ENCODE measurements around the gene FBXL19. TPM values are rescaled to one million over a fixed set of nuclear protein-coding genes. Genes with fewer than 3 reads are reported as not detected.

FBXL19 gene
- total RNA-seq, 1 donor from 2014 or later, result 24.8 TPM

- intact Hi-C loops (cut with micrococcal nuclease), result loop anchor here (10.0 kb wide), 1 partner anchor 881 kb away; no protein-coding TSS in a partner anchor
Observed at GRCh38 chr16:30983289-30983889, 60.0 kb downstream of the FBXL19 start.

GRCh38 chr16:30983898-30984610, 60.7 kb downstream of the FBXL19 start:
- intact Hi-C loops (cut with micrococcal nuclease), result loop anchor here (10.0 kb wide), 1 partner anchor 881 kb away; no protein-coding TSS in a partner anchor

DNA sequence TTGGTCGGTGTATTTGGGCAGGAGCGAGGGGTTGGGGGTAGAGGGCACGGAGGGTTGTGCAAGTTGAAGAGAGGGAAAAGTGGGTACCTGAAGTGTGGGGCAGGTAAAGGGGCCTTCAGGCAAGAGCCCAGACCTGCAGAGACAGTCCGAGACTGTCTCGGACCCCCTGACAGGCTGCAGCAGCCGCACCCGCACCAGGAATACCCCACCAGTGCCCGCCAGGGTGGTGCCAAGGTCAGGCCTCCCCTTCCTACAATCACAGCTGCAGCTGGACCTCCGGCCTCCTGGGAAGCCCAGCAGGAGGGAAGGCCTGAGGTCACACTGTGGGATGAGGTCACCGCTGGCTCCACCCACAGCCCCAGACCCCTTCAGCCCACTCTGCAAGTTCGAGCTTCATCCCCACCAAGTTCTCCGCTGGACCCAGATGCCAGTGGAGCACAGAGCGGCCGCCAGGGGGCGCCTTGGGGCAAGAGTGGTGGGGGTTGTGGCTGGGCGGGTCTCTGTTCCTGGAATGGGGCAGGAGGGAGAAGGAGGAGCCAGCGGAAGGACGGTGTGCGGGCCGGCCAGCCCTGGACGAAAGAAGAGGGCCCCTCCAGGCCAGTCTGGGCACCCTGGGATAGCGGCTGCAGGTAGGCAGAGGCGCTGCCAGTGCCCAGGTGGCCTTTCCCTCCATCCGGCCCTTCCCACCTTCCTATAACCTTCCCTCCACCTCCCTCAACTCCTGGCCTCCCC, 61.5 kb downstream of the FBXL19 start, which contains the start of gene HSD3B7:
TSS of gene HSD3B7 (plus strand) at position 539 of the 732 bp plus-strand sequence. CDS start 452 bp downstream, outside the sequence.
- intact Hi-C loops (cut with micrococcal nuclease), result loop anchor here (1.0 to 10.0 kb wide), 8 partner anchors 12 to 880 kb away; partner anchors contain the start of genes STX4, VKORC1, ZNF646 and ZNF668

- intact Hi-C loops (cut with micrococcal nuclease), result loop anchor here (1.0 to 10.0 kb wide), 8 partner anchors 12 to 879 kb away; partner anchors contain the start of genes STX4, VKORC1, ZNF646 and ZNF668
Observed at GRCh38 chr16:30985401-30986128, 62.2 kb downstream of the FBXL19 start.

DNA sequence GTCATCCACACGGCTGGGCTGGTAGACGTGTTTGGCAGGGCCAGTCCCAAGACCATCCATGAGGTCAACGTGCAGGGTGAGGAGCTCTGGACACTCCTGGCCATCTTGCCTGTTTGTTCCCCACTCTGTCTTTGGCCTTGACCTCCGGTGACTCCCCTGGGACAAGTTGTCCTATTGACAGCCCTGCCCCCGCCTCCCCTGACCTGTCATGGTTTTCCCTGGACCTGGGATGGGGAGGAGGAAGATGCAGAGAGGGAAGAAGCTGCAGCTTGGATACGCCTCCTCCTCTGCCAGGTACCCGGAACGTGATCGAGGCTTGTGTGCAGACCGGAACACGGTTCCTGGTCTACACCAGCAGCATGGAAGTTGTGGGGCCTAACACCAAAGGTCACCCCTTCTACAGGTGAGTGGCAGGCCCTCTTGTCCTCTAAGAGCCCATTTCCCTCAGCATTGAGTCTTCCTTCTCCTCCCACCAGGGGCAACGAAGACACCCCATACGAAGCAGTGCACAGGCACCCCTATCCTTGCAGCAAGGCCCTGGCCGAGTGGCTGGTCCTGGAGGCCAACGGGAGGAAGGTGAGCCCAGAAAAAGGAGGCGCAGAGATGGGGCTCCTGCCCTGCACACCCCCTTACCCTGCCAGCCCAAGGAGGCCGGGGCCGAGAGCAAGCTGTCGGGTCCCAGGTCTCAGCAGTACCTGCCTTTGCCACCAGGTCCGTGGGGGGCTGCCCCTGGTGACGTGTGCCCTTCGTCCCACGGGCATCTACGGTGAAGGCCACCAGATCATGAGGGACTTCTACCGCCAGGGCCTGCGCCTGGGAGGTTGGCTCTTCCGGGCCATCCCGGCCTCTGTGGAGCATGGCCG, 63.0 kb downstream of the FBXL19 start:
- intact Hi-C loops (cut with micrococcal nuclease), result loop anchor here (10.0 kb wide), 1 partner anchor 878 kb away; no protein-coding TSS in a partner anchor

GRCh38 chr16:30987581-30988190, 64.3 kb downstream of the FBXL19 start:
- intact Hi-C loops (cut with micrococcal nuclease), result loop anchor here (10.0 kb wide), 1 partner anchor 877 kb away; no protein-coding TSS in a partner anchor

- intact Hi-C loops (cut with micrococcal nuclease), result loop anchor here (10.0 kb wide), 3 partner anchors 365 to 875 kb away; partner anchors contain the start of genes COX6A2 and ITGAX
Observed at GRCh38 chr16:30989469-30990047, 66.2 kb downstream of the FBXL19 start.

GRCh38 chr16:30990105-30990504, 66.7 kb downstream of the FBXL19 start:
- intact Hi-C loops (cut with micrococcal nuclease), result loop anchor here (10.0 kb wide), 2 partner anchors 365 to 435 kb away; partner anchors contain the start of genes COX6A2 and ITGAX

- intact Hi-C loops (cut with micrococcal nuclease), result loop anchor here (10.0 kb wide), 2 partner anchors 364 to 434 kb away; partner anchors contain the start of genes COX6A2 and ITGAX
Observed at GRCh38 chr16:30991052-30991451, 67.7 kb downstream of the FBXL19 start.

DNA sequence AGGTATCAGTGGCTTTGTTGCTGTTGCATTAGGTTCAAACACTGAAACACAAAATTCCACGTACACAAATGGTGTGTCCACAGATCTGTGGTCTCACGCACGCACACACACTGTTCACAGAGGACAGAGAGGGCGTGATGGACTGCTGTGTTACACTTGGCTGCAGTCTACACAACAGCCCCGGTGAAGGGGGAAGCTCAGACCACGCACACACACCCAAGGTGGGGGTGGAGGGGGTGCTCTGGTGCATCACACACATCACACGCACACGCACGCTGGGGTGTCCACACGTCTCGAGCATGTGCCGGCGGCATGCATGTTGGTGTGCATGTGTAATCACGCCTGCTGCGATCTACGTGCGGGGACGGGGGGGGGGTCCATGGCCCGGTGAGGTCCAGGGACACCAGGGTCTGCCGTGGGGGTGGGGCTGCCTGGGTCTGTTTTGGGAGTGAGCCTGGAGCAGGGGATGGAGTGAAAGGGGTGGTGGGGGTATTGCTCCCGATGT, 69.0 kb downstream of the FBXL19 start:
- intact Hi-C loops (cut with micrococcal nuclease), result loop anchor here (10.0 kb wide), 2 partner anchors 362 to 432 kb away; partner anchors contain the start of genes COX6A2 and ITGAX

DNA sequence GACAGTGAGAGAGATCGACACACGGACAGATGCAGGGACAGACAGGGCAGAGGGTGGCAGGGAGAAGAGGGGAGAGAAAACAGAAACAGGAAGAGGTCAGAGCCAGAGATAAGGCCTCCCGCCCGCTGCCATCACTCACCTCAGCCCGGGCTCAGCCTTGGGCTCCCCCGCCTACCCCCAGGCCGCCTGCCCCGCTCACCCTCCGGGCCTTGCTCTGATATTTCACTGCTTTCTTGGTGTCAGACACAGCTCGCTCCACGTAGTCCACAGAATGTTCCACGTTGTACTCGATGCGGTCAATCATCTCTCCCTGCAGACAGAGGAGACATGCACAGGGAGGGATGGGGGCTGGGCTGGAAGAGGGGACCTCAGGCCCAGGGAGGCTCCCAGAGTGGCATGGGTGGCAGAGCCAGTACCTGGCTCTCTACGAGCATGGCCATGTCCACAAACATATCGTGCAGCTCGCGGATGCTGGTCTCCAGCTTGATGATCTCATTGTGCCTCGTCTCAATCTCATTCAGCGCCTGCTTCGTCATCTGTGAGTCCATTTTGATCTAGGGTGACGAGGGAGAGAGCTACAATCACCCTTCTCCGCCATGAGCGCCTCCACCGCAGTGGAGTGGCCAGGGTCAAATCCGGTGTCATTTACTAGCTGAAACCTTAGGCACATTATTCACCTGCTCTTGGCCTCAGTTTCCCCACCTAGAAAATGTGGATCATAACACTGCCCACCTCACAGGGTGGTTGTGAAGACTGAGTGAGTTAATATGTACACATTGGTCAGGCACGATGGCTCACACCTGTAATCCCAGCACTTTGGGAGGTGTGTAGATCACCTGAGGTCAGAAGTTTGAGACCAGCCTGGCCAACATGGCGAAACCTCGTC, 69.8 kb downstream of the FBXL19 start:
- intact Hi-C loops (cut with micrococcal nuclease), result loop anchor here (10.0 kb wide), 2 partner anchors 362 to 432 kb away; partner anchors contain the start of genes COX6A2 and ITGAX

GRCh38 chr16:30995927-30996323, 72.6 kb downstream of the FBXL19 start:
- intact Hi-C loops (cut with micrococcal nuclease), result loop anchor here (5.0 to 10.0 kb wide), 3 partner anchors 181 to 429 kb away; partner anchors contain the start of genes COX6A2 and ITGAX

- intact Hi-C loops (cut with micrococcal nuclease), result loop anchor here (5.0 to 10.0 kb wide), 3 partner anchors 181 to 428 kb away; partner anchors contain the start of genes COX6A2 and ITGAX
Observed at GRCh38 chr16:30996324-30996984, 73.1 kb downstream of the FBXL19 start.

GRCh38 chr16:30996985-30997724, 73.8 kb downstream of the FBXL19 start:
- intact Hi-C loops (cut with micrococcal nuclease), result loop anchor here (1.0 to 10.0 kb wide), 15 partner anchors 12 to 876 kb away; partner anchors contain the start of genes ARMC5, CFAP119, COX6A2 and HSD3B7

All from T-helper 1 cell treated with Interleukin-12 subunit alpha and Interleukin-12 subunit beta and Interleukin-4 antibody, amounts not matched to agents 30 ng/mL and 1 ng/mL, for 36 hours (primary cell).